Measurements from ENCODE around the gene SMOC2. TPM values are rescaled to one million over a fixed set of nuclear protein-coding genes. Genes with fewer than 3 reads are reported as not detected.

SMOC2 gene
- total and polyA plus RNA-seq, 2 of the 13 experiments (the other 11 are each of a cell fraction or from before 2014, with no cell fraction given), result not detected

DNA sequence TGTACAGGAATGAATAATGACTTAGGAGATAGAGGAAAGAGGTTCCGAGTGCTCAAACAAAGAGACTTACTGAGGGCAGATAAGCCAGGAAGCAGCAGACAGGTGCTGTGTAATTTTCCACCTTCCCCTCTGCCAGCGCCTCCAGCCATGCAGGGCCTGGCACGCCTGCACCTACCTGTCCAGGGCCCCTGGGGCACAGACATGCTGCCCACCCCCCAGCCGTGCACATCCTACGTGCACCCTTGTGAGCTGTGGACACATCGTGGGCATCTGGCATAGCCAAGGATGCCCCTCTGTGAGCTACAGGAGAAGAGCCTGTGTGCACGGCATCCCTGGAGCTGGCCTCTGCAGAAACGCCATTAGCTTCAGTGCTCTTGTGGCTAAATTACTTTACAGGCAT lies 7.1 kb upstream of the SMOC2 start:
- Histone ChIP-seq H3K4me1 (ENCODE audit: insufficient read depth, low read length) (no peaks in the 10 kb centered on the region), H3K4me2 (ENCODE audit: low read depth, low read length) (no peak overlapping the region), H2AFZ (ENCODE audit: low read length) (no peak overlapping the region), H3K9ac (ENCODE audit: insufficient read depth, low read depth, low read length) (no peak overlapping the region), H3K27me3 (ENCODE audit: control insufficient read depth in 1 of 2, insufficient read depth in 2 of 2, low read length in 2 of 2) (peaks cover 15 to 74% of the 10 kb centered on the region in 2 experiments), H3K36me3 (replicated peaks in 1 of 2; ENCODE audit: control insufficient read depth in 1 of 2, insufficient read depth in 2 of 2, low read length in 2 of 2) (no peaks in the 10 kb centered on the region), H3K27ac (ENCODE audit: extremely low read length, insufficient read depth, low read length) (no peak overlapping the region), H3K79me2 (ENCODE audit: insufficient read depth, low read length) (no peaks in the 10 kb centered on the region), H4K20me1 (ENCODE audit: insufficient read depth, low read length) (no peaks in the 10 kb centered on the region), H3K9me3 (ENCODE audit: low read length) (no peaks in the 10 kb centered on the region), H3K4me3 (replicated peaks in 1 of 3; ENCODE audit: insufficient read depth in 1 of 3, low read depth in 2 of 3, low read length in 3 of 3) (no peak overlapping the region)
- no peak for DNase-seq (ENCODE audit: low spot score)
- no peak for TF ChIP-seq SMAD9 (CRISPR knock-in tag; IDR thresholded peaks at IDR 0.05)
- TF ChIP-seq PCBP2 (optimal IDR thresholded peaks at IDR 0.05; ENCODE audit: low read depth, low read length, poor library complexity, severe bottlenecking), result no peak
- no peak for TF ChIP-seq NONO (IDR thresholded peaks at IDR 0.05)
- no peak for TF ChIP-seq NONO (CRISPR knock-in tag; conservative IDR thresholded peaks at IDR 0.05)
- no peak for TF ChIP-seq ZBTB7A (CRISPR knock-in tag; IDR thresholded peaks at IDR 0.05)
- TF ChIP-seq, protein P1, sequence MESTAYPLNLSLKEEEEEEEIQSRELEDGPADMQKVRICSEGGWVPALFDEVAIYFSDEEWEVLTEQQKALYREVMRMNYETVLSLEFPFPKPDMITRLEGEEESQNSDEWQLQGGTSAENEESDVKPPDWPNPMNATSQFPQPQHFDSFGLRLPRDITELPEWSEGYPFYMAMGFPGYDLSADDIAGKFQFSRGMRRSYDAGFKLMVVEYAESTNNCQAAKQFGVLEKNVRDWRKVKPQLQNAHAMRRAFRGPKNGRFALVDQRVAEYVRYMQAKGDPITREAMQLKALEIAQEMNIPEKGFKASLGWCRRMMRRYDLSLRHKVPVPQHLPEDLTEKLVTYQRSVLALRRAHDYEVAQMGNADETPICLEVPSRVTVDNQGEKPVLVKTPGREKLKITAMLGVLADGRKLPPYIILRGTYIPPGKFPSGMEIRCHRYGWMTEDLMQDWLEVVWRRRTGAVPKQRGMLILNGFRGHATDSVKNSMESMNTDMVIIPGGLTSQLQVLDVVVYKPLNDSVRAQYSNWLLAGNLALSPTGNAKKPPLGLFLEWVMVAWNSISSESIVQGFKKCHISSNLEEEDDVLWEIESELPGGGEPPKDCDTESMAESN (CRISPR knock-in tag; conservative IDR thresholded peaks at IDR 0.05), result no peak
- TF ChIP-seq FLYWCH1 (CRISPR knock-in tag; IDR thresholded peaks at IDR 0.05), result no peak
- no peak for TF ChIP-seq XRCC5 (optimal IDR thresholded peaks at IDR 0.05; ENCODE audit: low read length)
- no peak for TF ChIP-seq CBFB (CRISPR knock-in tag; IDR thresholded peaks at IDR 0.05)
- TF ChIP-seq EEA1 (CRISPR knock-in tag; IDR thresholded peaks at IDR 0.05; ENCODE audit: borderline replicate concordance), result no peak
- ChIA-PET POLR2A (no interaction called here), CTCF (ENCODE audit: low intra/inter-chr PET ratio, low total read pairs) (no interaction called here)
- in situ Hi-C loops (cut with HindIII; ENCODE audit: extremely low pct_ligation_motif_present, low pct_unique_long_range_greater_than_20kb) (no loop called here), intact Hi-C loops (cut with micrococcal nuclease; ENCODE audit: unreplicated experiment) (no loop called here)
- WGBS (ENCODE audit: low lambda C conversion rate), result 16% methylated on average over 8 of the region's 8 CpGs
- ATAC-seq, result no peak
- FAIRE-seq, result no peak
- no TSS peak for BruUV-seq (replicated peaks)

All from HepG2 (cell line).